HG03575 (cell line): ENCODE measurements around the gene AKT2.

Source experiments
- ATAC-seq: cut with Tn5 transposase; IDR thresholded peaks from one replicate; pipeline ENCODE4 v1.9.1; 2021; ENCODE audit not compliant: unreplicated experiment, insufficient number of reproducible peaks, low FRiP score; ENCODE audit errors: extremely low read depth

The AKT2 gene

GRCh38 chr19:40262422-40262821 lies 22.7 kb downstream of the AKT2 start:
- no peak for ATAC-seq

GRCh38 chr19:40261631-40262030 lies 23.5 kb downstream of the AKT2 start:
- ATAC-seq, result no peak

DNA sequence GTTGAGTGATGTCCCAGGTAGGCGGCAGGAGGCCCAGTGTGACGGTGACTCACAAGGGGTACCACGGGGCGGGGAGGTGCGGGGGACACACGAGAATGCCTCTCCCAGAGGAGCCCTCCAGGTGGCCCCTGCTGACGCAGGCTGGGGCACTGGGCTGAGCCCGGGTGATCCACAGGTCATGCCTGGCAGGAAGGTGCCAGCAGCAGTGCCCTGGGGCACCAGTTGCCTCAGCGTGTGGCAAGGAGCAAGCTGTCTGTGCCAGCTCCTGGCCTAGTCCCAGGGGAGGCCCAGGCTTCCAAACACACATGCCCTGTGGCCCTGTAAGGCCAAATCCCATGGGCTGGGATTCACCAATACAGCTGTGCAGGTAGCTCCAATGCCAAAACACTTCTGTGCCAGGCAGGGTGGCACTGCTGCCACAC lies 28.0 kb downstream of the AKT2 start:
- ATAC-seq, result no peak

- no peak for ATAC-seq
Observed at GRCh38 chr19:40256512-40256911, 28.6 kb downstream of the AKT2 start.

DNA sequence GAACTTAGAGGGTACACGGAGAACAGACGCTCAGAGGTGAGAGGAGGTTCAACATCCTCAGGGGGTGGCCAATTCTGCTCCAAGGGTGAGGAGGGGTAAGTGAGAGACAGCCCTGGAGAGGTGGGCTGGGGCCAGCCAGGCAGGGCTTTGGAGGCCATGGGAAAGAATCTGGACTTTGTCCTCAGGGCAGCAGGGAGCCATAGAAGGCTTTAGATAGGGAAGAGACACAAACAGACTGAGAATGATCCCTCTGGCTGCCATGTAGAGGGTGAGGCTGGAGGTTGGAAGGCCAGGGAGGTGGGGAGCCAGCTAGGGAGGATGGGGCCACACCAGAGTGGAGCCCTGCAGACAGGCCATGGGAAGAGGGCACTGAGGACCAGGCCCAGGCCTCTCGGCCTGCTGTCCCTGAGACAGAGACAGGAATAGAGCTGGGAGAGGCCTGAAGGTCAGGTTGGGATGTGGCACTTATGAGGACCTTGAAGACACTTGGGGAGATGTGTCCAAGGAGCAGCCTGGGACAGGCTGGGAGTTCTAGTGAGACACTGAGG lies 29.5 kb downstream of the AKT2 start:
- no peak for ATAC-seq

GRCh38 chr19:40254714-40255418 lies 30.3 kb downstream of the AKT2 start:
- ATAC-seq, result no peak

- ATAC-seq, result no peak
Observed at GRCh38 chr19:40253611-40254092, 31.5 kb downstream of the AKT2 start.

DNA sequence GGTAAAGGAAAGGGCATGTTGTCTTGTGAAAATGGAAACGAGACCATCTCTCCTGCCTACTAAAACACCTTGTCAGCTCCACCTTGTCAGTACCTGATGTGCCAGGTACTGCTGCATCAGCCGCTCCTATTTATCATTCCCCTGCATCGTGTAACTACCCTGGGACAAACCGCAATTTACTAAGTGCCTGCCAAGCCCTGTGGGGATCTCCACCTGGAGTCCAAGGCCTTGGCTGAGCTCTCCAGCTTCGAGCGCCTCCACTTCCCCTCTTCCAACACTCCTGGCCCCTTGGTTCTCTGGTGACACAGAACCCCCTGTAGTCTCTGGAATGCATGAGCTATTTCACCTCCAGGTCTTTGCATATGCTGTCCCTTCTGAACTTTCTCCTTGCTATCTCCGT lies 32.8 kb downstream of the AKT2 start:
- ATAC-seq, result no peak

GRCh38 chr19:40251991-40252390 lies 33.2 kb downstream of the AKT2 start:
- no peak for ATAC-seq

DNA sequence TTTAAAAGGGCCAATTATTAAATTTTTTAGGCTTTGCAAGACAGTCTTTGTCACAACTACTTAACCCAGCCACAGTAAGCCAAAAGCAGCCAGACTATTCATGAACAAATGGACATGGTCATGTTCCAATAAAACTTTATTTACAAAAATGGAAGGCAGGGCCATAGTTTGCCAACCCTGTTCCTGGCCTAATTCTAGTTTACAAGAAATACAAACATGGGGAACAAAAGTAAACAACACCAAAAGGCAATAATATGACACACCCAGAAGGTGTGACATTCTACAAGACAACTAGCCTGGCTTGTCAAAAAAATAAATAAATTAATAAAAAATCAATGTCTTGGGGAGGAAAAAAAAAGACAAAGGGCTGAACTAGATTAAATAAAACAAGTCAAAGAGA lies 33.9 kb downstream of the AKT2 start:
- ATAC-seq, result no peak

- no peak for ATAC-seq
Observed at GRCh38 chr19:40249781-40250180, 35.4 kb downstream of the AKT2 start.

- no peak for ATAC-seq
Observed at GRCh38 chr19:40249201-40249600, 35.9 kb downstream of the AKT2 start.

- ATAC-seq, result no peak
Observed at GRCh38 chr19:40247735-40248262, 37.3 kb downstream of the AKT2 start.

DNA sequence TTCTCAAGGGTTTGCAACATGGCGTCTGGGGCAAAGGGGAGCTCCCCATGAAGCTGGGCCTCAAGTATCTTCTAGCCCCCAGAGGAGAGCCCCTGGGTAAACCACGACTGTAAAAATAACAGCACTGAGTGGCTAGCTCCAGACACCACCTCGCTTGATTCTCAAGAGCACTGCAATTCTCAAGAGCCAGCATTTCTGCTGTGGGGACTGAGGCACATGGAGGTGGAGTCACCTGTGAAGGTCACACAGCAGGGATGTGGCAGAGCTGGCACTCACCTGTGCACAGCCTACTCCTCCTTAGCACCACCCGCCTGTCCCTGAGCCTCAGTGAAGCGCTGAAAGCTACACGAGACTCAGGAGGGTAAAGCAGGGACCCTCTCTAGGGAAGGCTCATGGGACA lies 38.0 kb downstream of the AKT2 start:
- ATAC-seq, result no peak

DNA sequence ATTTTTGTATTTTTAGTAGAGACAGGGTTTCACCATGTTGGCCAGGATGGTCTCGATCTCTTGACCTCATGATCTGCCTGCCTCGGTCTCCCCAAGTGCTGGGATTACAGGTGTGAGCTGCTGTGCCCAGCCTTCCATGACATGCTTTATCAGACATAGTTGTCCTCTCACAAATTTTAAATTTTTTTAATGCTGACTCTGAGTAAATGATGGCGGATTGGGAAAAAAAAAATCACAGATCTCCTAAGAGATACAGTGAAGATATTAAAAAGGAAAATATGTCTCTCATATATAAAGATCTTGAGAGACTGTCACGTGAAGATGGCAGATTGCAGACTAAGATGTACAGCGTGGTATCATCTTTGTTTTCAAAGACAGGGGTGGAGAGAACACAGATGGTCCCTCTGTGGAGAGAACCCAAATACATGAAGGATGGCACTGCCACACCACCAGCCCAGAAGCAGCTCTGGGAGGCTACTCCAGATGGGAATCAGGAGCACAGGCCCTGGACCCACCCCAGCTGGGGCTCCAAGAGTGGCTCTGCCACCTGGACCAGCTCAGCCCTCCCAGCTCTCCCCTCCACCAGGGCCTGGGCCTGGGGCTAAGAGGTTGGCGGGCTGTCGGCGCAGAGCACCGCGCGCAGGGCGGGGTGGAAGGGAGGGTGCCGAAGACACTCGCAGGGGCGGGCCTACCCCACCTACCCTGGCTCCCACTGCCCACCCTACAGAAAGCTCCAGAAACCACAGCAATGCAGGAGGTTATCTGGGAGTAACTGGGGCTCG lies 38.7 kb downstream of the AKT2 start:
- ATAC-seq, result no peak

GRCh38 chr19:40245506-40246128 lies 39.5 kb downstream of the AKT2 start:
- ATAC-seq, result no peak

DNA sequence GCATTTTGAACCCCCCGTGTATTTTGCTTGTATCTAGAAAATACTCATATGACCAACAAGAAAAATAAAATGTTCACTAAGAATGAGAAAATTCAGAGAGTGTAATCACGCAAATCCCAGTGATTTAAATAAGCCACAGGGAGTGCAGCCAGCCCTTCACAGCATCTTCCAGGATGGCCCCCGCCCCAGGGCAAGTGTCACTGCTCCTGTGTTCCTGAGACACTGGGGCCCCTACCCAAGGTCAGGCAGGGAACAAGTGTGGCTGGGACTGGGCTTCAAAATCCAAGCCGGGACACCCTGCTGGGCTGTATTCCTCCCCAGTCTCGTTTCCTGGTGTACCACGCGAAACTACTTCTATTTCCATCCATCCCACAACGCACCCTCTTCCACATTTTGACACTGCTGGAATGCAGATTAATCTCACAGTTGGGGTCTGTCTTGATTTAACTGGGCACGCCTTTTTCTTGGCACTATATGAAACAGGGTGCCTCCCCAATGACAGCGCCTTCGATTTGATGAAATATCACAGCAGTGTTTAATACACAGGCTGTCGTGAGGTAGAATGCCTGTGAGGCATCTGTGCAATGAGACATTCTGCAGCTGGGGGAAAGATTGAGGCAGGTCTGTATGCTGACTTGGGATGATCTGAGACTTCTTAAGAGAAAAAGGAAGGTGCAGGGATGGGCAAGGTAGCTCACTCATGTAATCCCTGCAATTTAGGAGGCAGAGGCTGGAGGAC lies 40.4 kb downstream of the AKT2 start:
- ATAC-seq, result no peak

- no peak for ATAC-seq
Observed at GRCh38 chr19:40243181-40243580, 42.0 kb downstream of the AKT2 start.

- ATAC-seq, result no peak
Observed at GRCh38 chr19:40242480-40242879, 42.7 kb downstream of the AKT2 start.
